Spinal cord (tissue), 10 donors: ENCODE measurements around the gene SLC1A7. TPM values are rescaled to one million over a fixed set of nuclear protein-coding genes. Genes with fewer than 3 reads are reported as not detected.

Experiments used
- DNase-seq, 6 donors: peaks; one replicate each; pipeline versions ENCODE4 v3.0.0 to v3.0.0-alpha.2; 2013 to 2015; ENCODE audit warnings: low spot score in 6 of 6, low read depth in 4 of 6
- H3K27ac ChIP-seq: one replicate; pipeline ENCODE4 v1.5.1; 2013; ENCODE audit warnings: low read depth, low read length, control low read depth
- H3K27me3 ChIP-seq: one replicate; pipeline ENCODE4 v1.6.1; 2013; ENCODE audit warnings: low read length; ENCODE audit not compliant: control insufficient read depth, insufficient read depth
- H3K36me3 ChIP-seq: one replicate; pipeline ENCODE4 v1.6.1; 2013; ENCODE audit warnings: low read length; ENCODE audit not compliant: control insufficient read depth, insufficient read depth
- H3K4me1 ChIP-seq: one replicate; pipeline ENCODE4 v1.6.1; 2013; ENCODE audit warnings: low read length; ENCODE audit not compliant: control insufficient read depth, insufficient read depth
- H3K4me3 ChIP-seq: one replicate; pipeline ENCODE4 v1.5.1; 2013; ENCODE audit warnings: low read depth, low read length, control low read depth
- H3K9me3 ChIP-seq: one replicate; pipeline ENCODE4 v1.6.1; 2013; ENCODE audit warnings: low read length; ENCODE audit not compliant: control insufficient read depth, insufficient read depth
- WGBS: methylation state at CpG from one replicate; pipeline ENCODE4 v1.1.5; 2013; ENCODE audit warnings: missing lambda C conversion rate; ENCODE audit not compliant: insufficient coverage; 5-methylcytosine and 5-hydroxymethylcytosine counted together
- polyA plus RNA-seq, 2 donors: library from polyadenylated mRNA; unstranded; fragments of 120-200 nt; gene quantifications; one replicate each; pipeline ENCODE4 v1.2.1, GENCODE V29; 2013; ENCODE audit not compliant: insufficient read length in 2 of 2
- small RNA-seq: library from RNA; depleted of rRNA; stranded (forward); fragments of <200 nt; gene quantifications from one replicate; pipeline ENCODE3, GENCODE V24; 2014; ENCODE audit warnings: low replicate concordance
- total RNA-seq, 2 donors: library from RNA; depleted of rRNA in 1 of 2; stranded (reverse); fragments of 120-200 nt in 1 of 2; fragments of >200 nt in 1 of 2; gene quantifications; one replicate each; pipeline versions ENCODE4 v1.2.3 to v1.2.4, GENCODE V29; 2013 to 2014
- donor health status: healthy.

SLC1A7 gene
- total and polyA plus RNA-seq, 4 donors, result 0.06 to 0.48 (median 0.11) TPM; not detected in 1

GRCh38 chr1:53038566-53038965, 103.9 kb downstream of the SLC1A7 start:
- H3K4me3 ChIP-seq, result no peak overlapping the region
- H3K27ac ChIP-seq, result no peak overlapping the region
- no peaks in the 10 kb centered on the region for H3K27me3 ChIP-seq
- DNase-seq, result no peak
- 100% methylated on average over 1 of the region's 3 CpGs for WGBS
- H3K4me1 ChIP-seq, result no peaks in the 10 kb centered on the region
- no peaks in the 10 kb centered on the region for H3K9me3 ChIP-seq
- peaks cover 13% of the 10 kb centered on the region for H3K36me3 ChIP-seq

Small RNA genes lying within 50 kb of the gene (small RNA-seq; reads per million reads assigned to genes)
- gene HIGD1AP11, result not detected

Other genes with a start within 250 kb of the SLC1A7 start
- 10 to 100 TPM; 13.1 to 51.5 TPM for gene ECHDC2, start 220.9 kb downstream of the SLC1A7 start, total RNA-seq
- gene ECHDC2, start 220.9 kb downstream of the SLC1A7 start, polyA plus RNA-seq, result 10 to 100 TPM; 27.8 to 62.5 TPM
- gene SCP2, start 215.4 kb downstream of the SLC1A7 start, total RNA-seq, result 100 to 1,000 TPM; 140 to 146 TPM
- 100 to 1,000 TPM; 119 to 155 TPM for gene SCP2, start 215.4 kb downstream of the SLC1A7 start, polyA plus RNA-seq
- gene PODN, start 80.4 kb downstream of the SLC1A7 start, total RNA-seq, result 10 to 100 TPM in 1 of 2 donors, 1 to 10 TPM in 1; 4.2 to 10.7 TPM
- gene PODN, start 80.4 kb downstream of the SLC1A7 start, polyA plus RNA-seq, result 1 to 10 TPM; 1.6 to 8.9 TPM
- gene CPT2, start 54.2 kb upstream of the SLC1A7 start, total RNA-seq, result 10 to 100 TPM; 13.5 to 23.6 TPM
- 10 to 100 TPM; 16.5 to 17.9 TPM for gene CPT2, start 54.2 kb upstream of the SLC1A7 start, polyA plus RNA-seq
- gene CZIB, start 78.0 kb upstream of the SLC1A7 start, total RNA-seq, result 10 to 100 TPM; 44.7 to 87.2 TPM
- gene CZIB, start 78.0 kb upstream of the SLC1A7 start, polyA plus RNA-seq, result 10 to 100 TPM; 77.8 to 95.3 TPM
- 10 to 100 TPM; 22.3 to 28.5 TPM for gene MAGOH, start 95.9 kb upstream of the SLC1A7 start, total RNA-seq
- gene MAGOH, start 95.9 kb upstream of the SLC1A7 start, polyA plus RNA-seq, result 10 to 100 TPM; 40.0 to 40.2 TPM
- gene LRP8, start 185.4 kb upstream of the SLC1A7 start, total RNA-seq, result 10 to 100 TPM; 22.7 to 36.7 TPM
- gene LRP8, start 185.4 kb upstream of the SLC1A7 start, polyA plus RNA-seq, result 10 to 100 TPM; 59.6 to 62.9 TPM